GM12864 (cell line): ENCODE data around the gene RNGTT.
A peak's percentile ranks its signal among the peaks of the same experiment; 100 is the strongest.
"Not testable (repeated sequence)": the region's sequence is repeated elsewhere in the genome, so short reads cannot be mapped to it uniquely, and the experiment has no call there.

Source experiments
- DNase-seq: peaks from one replicate; pipeline ENCODE4 v3.0.0-alpha.2; 2011; ENCODE audit warnings: low read depth
- H3K4me3 ChIP-seq: 2 replicates; pipeline ENCODE4 v1.5.1; 2011; ENCODE audit warnings: mild to moderate bottlenecking, low read depth, low read length, control low read depth
- CTCF ChIP-seq: IDR thresholded peaks from 2 replicates; pipeline ENCODE4 v1.5.1; 2011; ENCODE audit warnings: low read depth, mild to moderate bottlenecking, moderate library complexity, low read length, control low read depth, inconsistent platforms; ENCODE audit errors: missing control alignments

RNGTT gene

GRCh38 chr6:88984606-88985005 lies 21.2 kb upstream of the RNGTT start:
- no peak for DNase-seq
- H3K4me3 ChIP-seq = no peak overlapping the region
- no peak for TF ChIP-seq CTCF

GRCh38 chr6:88984152-88984551 lies 20.7 kb upstream of the RNGTT start:
- DNase-seq = no peak
- no peak for TF ChIP-seq CTCF
- H3K4me3 ChIP-seq = no peak overlapping the region

GRCh38 chr6:88983532-88983931 lies 20.1 kb upstream of the RNGTT start:
- TF ChIP-seq CTCF = peak; percentile 53
- no peak for DNase-seq
- no peak overlapping the region for H3K4me3 ChIP-seq

GRCh38 chr6:88983129-88983528 lies 19.7 kb upstream of the RNGTT start:
- DNase-seq, H3K4me3 ChIP-seq: not testable (repeated sequence)

GRCh38 chr6:88982720-88983119 lies 19.3 kb upstream of the RNGTT start:
- peak; percentile 57 for TF ChIP-seq CTCF
- peak; percentile 26 for DNase-seq
- no peak overlapping the region for H3K4me3 ChIP-seq

DNA sequence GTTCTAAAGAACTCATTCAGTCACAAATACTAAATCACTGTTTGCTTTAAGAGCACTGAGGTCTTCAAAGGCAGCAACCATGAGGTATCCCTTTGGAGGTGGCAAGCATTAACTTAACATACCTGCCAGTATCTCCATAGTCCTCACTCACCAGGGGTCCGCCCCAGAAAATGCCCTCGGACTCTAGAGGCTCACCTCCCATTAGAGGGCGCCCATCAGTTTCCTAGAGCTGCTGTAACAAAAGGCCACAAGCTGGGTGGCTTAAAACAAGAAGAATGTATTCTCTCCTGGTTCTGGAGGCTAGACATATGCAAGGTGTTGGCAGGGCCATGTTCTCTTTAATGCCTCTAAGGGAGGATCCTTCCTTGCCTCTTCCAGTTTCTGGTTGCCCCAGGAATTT lies 12.0 kb upstream of the RNGTT start:
- no peak for DNase-seq
- no peak for TF ChIP-seq CTCF
- H3K4me3 ChIP-seq = no peak overlapping the region

GRCh38 chr6:88972504-88973423 lies 9.3 kb upstream of the RNGTT start:
- no peak overlapping the region for H3K4me3 ChIP-seq
- no peak for DNase-seq
- no peak for TF ChIP-seq CTCF
